DMS53 treated with DMSO at 0.1 percent for 48 hours (cell line): Measurements from ENCODE around the gene LRCH1.

Source experiments
- DNase-seq: peaks from one replicate; lab custom pipeline; 2025; ENCODE audit not compliant: unreplicated experiment; lab: John Stamatoyannopoulos, UW

LRCH1 gene

GRCh38 chr13:46587807-46588418 is 34.9 kb downstream of the LRCH1 start:
- no peak for DNase-seq

- DNase-seq, result no peak
Observed at GRCh38 chr13:46592385-46592784, 39.4 kb downstream of the LRCH1 start.

- DNase-seq, result no peak
Observed at GRCh38 chr13:46593398-46593797, 40.4 kb downstream of the LRCH1 start.

- no peak for DNase-seq
Observed at GRCh38 chr13:46594374-46595078, 41.6 kb downstream of the LRCH1 start.

- DNase-seq, result no peak
Observed at GRCh38 chr13:46595136-46595884, 42.3 kb downstream of the LRCH1 start.

- DNase-seq, result no peak
Observed at GRCh38 chr13:46595885-46596275, 42.9 kb downstream of the LRCH1 start.

- no peak for DNase-seq
Observed at GRCh38 chr13:46596466-46596865, 43.5 kb downstream of the LRCH1 start.

- DNase-seq, result no peak
Observed at GRCh38 chr13:46598140-46598819, 45.3 kb downstream of the LRCH1 start.

- no peak for DNase-seq
Observed at GRCh38 chr13:46598820-46599180, 45.8 kb downstream of the LRCH1 start.

- DNase-seq, result no peak
Observed at GRCh38 chr13:46600943-46601311, 48.0 kb downstream of the LRCH1 start.

- DNase-seq, result no peak
Observed at GRCh38 chr13:46602531-46602930, 49.6 kb downstream of the LRCH1 start.

GRCh38 chr13:46603165-46603603 is 50.2 kb downstream of the LRCH1 start:
- no peak for DNase-seq

- no peak for DNase-seq
Observed at GRCh38 chr13:46604226-46604990, 51.4 kb downstream of the LRCH1 start.

GRCh38 chr13:46605076-46605824 is 52.3 kb downstream of the LRCH1 start:
- no peak for DNase-seq

GRCh38 chr13:46605825-46606554 is 53.0 kb downstream of the LRCH1 start:
- DNase-seq, result no peak

GRCh38 chr13:46606970-46607369 is 54.0 kb downstream of the LRCH1 start:
- DNase-seq, result no peak

- DNase-seq, result no peak
Observed at GRCh38 chr13:46607768-46608564, 55.0 kb downstream of the LRCH1 start.

- DNase-seq, result no peak
Observed at GRCh38 chr13:46609052-46609451, 56.1 kb downstream of the LRCH1 start.

GRCh38 chr13:46609726-46610125 is 56.8 kb downstream of the LRCH1 start:
- no peak for DNase-seq
